NCI-H146 treated with DMSO at 0.1 percent for 48 hours (cell line): ENCODE results near the gene FAM193B.
"Not testable (repeated sequence)": the region's sequence is repeated elsewhere in the genome, so short reads cannot be mapped to it uniquely, and the experiment has no call there.

Experiments
- DNase-seq: peaks from one replicate; lab custom pipeline; 2025; ENCODE audit not compliant: unreplicated experiment; lab: John Stamatoyannopoulos, UW

Gene FAM193B

GRCh38 chr5:177538876-177539275 lies 15.5 kb downstream of the FAM193B start:
- DNase-seq: no peak

GRCh38 chr5:177537389-177538361 lies 16.7 kb downstream of the FAM193B start:
- DNase-seq: no peak

GRCh38 chr5:177536386-177536785 lies 18.0 kb downstream of the FAM193B start:
- no peak for DNase-seq

DNA sequence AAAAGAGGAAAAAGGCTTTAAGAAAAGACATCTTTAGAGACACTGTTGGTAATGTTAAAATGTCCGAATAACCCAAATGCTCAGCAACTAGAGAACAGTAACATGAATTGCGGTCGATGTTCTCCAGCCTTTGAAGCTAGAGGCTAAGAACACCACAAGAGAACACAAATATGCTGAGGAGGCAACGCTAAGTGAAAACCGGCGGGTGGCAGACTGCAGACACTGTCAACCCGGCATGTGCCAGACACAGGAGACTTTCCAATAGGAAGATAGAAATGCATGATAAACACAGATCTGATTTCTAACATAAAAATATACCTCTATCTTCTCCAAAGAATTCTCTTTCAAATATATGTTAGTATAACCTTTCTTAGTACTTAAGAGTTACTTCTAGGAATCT lies 19.2 kb downstream of the FAM193B start:
- DNase-seq: no peak

DNA sequence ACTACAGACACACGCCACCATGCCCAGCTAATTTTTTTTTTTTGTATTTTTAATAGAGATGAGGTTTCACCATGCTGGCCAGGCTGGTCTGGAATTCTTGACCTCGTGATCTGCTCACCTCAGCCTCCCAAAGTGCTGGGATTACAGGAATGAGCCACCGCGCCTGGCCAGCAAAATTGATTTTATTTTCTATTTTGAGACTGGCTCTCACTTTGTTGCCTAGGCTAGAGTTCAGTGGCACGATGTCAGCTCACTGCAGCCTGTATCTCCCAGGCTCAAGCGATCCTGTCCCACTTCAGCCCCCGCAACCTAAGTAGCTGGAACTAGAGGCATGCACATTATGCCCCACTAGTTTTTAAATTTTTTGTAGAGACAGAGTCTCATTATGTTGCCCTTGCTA lies 19.9 kb downstream of the FAM193B start:
- not testable (repeated sequence) for DNase-seq

- no peak for DNase-seq
Measured at GRCh38 chr5:177531209-177531940, 23.0 kb downstream of the FAM193B start.

DNA sequence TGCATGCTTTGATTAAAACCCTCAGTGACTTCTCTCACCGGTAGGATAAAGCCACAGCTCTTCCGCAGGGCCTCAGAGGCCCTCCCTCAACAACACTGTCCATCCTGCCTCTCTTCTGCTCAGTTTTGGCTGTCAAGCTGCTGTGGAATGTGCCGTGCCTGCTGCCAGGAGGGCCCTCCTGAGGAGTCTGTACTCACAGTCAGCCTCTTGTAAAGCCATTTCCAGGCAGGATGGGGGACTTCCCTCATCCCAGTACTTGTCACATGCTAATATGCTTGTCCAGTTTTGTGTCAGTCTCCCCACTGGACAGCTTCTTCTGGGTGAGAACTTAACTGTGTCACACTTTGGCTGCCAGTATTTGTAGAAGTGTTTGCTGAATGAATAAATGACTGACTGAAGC lies 23.7 kb downstream of the FAM193B start:
- DNase-seq: no peak

- DNase-seq: no peak
Measured at GRCh38 chr5:177529247-177530203, 24.8 kb downstream of the FAM193B start.

- DNase-seq: no peak
Measured at GRCh38 chr5:177528631-177529030, 25.7 kb downstream of the FAM193B start.

- DNase-seq: no peak
Measured at GRCh38 chr5:177527595-177527994, 26.8 kb downstream of the FAM193B start.

GRCh38 chr5:177526791-177527190 lies 27.6 kb downstream of the FAM193B start:
- DNase-seq: no peak

DNA sequence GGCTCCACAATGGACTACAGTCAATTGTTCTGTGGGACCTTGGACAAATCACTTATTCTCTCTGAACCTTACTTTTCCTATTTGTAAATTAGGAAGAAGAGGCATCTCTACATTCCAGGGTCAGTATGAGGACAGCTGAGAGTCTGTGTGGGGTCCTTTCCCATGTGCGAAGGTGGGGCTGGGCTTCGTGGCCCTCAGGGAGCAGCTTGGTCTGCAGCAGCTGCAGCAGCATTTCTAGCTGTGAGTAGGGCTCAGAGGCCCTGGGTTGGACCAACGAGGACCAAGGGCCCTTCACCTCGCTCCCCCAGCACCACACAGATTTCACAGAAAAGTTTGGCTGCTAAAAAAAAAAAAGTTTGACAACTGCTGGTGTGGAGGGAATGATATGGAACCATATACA lies 28.2 kb downstream of the FAM193B start:
- DNase-seq: no peak

DNA sequence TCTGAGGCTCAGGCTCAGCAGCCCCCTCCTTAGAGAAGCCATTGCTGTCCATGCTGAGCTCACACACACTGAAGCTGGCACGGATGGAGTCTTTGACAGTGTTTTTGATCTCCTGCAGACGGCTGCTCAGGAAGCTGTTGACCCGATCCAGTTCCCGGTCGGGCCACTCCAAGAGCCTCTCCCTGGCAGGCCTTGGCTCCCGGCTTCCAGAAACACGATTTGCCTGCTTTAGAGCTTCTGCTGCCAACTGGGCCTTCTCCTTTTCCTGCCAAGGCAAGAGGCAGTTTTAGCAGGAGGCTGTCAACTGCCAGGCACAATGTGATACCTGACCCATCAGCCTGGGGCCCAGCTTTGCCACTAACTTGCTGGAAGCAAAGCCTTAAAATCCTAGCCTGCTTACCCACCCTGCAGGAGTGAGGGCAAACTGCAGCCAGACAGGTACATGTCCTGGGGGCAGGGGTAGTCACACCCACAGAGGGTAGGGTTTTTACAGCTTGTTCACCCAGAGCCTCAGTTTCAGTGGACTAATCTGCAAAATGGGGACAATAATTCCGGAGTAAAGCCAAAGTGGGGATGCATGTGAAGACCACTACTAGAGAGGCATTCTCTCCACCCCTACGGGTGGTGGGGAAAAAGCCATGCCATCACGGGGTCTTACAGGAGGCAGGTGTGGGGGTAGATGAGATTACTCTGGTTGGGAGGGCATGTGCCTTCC lies 29.3 kb downstream of the FAM193B start:
- DNase-seq: no peak

DNA sequence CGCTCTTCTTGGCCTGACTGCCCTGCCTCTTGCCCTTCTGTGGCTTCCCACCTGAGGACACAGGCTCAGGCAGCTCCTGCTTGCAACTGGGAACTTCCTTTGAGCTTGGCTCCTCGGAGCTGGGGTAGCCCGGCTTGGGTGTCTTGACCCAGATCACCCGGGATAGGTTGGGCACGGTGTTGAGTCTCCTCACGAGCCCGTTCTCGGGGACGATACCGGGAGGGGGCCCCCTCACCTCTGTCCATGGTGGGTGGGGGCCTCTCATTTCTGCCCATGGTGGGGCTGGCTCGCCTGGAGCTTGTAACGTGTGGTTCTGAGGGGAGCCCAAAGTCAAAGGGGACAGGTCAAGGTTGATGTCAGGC lies 29.8 kb downstream of the FAM193B start:
- DNase-seq: no peak

- DNase-seq: no peak
Measured at GRCh38 chr5:177523711-177524538, 30.4 kb downstream of the FAM193B start.

GRCh38 chr5:177520916-177521513 lies 33.3 kb downstream of the FAM193B start:
- DNase-seq: no peak

- DNase-seq: no peak
Measured at GRCh38 chr5:177520271-177520670, 34.1 kb downstream of the FAM193B start.

DNA sequence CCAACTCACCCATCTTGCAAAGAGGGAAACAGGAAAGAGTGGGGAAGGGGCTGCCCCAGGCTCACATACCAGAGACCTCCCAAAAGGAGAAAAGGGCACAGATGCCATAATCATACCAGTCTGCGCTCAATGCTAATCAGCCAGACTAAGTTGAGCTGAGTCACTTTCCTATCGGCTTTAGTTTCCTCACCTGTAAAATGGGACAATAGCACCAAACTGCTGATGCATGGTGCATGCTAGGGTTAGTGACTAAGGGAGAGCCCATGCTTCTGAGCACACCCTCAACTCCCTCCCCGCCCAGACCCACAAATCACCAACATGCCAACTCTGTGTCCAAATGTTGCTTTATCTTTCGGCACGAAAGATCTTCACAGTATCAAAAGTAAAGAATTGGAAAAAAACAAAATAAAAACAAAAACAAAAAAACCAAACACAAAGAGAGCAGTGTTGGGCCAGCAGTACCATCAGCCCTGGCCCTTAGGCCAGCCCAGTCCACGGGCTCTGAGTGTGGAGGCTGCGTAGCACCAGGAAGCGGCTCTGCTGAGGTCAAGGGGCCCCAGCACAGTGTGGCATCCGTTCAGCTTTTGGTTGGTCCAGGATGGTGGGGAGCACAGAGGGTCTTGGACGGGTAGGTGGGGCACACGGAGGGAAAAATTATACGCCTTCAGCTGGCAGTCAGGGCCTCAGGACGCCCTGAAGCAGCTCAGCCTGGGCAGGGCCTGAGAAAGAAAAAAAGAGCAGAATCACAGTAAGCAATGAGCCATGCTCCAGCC lies 34.7 kb downstream of the FAM193B start:
- DNase-seq: no peak
